Endothelial cell of umbilical vein (primary cell): ENCODE data around the gene CLEC11A. TPM values are rescaled to one million over a fixed set of nuclear protein-coding genes. Genes with fewer than 3 reads are reported as not detected.

Experiments
- BruUV-seq: library from RNA; stranded (reverse); fragments of 400-500 nt; replicated peaks from 2 replicates; lab custom pipeline; 2021; lab: Mats Ljungman, UMichigan
- CTCF ChIA-PET: fragments of 300-600, 350-600 bp; sonication (Branson Sonifier 250); formaldehyde crosslinking; loops from one replicate; lab custom pipeline; 2021; ENCODE audit warnings: antibody characterized with exemption, inconsistent platforms; lab: Charles Lee
- POLR2A ChIA-PET: fragments of 300-600, 350-600 bp; sonication (Branson Sonifier 250); formaldehyde crosslinking; loops from one replicate; lab custom pipeline; 2021; ENCODE audit warnings: antibody characterized with exemption, inconsistent platforms; lab: Charles Lee
- DNase-seq: peaks from one replicate; pipeline ENCODE4 v3.0.0-alpha.2; 2011; ENCODE audit warnings: low read depth, low spot score
- FAIRE-seq: peaks from 2 replicates; lab custom pipeline; 2011; peaks lifted over from hg19 to GRCh38; lab: Jason Lieb, UNC
- H2AFZ ChIP-seq: 2 replicates; pipeline ENCODE4 v1.6.0; 2012; ENCODE audit warnings: low read depth, low read length, control low read depth, inconsistent platforms
- H3K27ac ChIP-seq: 2 replicates; pipeline ENCODE4 v1.5.1; 2011; ENCODE audit warnings: low read depth, mild to moderate bottlenecking, control low read depth, low read length, moderate library complexity; ENCODE audit not compliant: insufficient read depth
- H3K27me3 ChIP-seq, 2 experiments: 2 replicates each; pipeline versions ENCODE4 v1.6.0 to v1.6.1; 2011; ENCODE audit warnings: low read length in 2 of 2, mixed read lengths in 1 of 2; ENCODE audit not compliant: control insufficient read depth in 2 of 2, insufficient read depth in 2 of 2
- H3K36me3 ChIP-seq, 2 experiments: 2 replicates in 1 of 2; 3 replicates in 1 of 2; pipeline ENCODE4 v1.5.1; 2011; ENCODE audit warnings: low read length in 2 of 2, mild to moderate bottlenecking in 1 of 2, moderate library complexity in 1 of 2; ENCODE audit not compliant: control insufficient read depth in 2 of 2, insufficient read depth in 2 of 2; ENCODE audit errors: extremely low read depth in 1 of 2
- H3K4me1 ChIP-seq: 3 replicates; pipeline ENCODE4 v1.5.1; 2011; ENCODE audit warnings: mild to moderate bottlenecking, low read length; ENCODE audit not compliant: control insufficient read depth, insufficient read depth; ENCODE audit errors: extremely low read depth
- H3K4me2 ChIP-seq: 2 replicates; pipeline ENCODE4 v1.6.1; 2011; ENCODE audit warnings: low read length, control low read depth, mixed read lengths; ENCODE audit not compliant: insufficient read depth
- H3K4me3 ChIP-seq, 3 experiments: fragments of 200-600 bp in 1 of 3; sonication (generic), shearing (Covaris generic) in 1 of 3; replicated peaks in 1 of 3; 2 replicates each; pipeline ENCODE4 v1.5.1; 2011 to 2016; ENCODE audit warnings: control low read depth in 3 of 3, low read length in 3 of 3, mild to moderate bottlenecking in 2 of 3, inconsistent platforms in 1 of 3, low read depth in 1 of 3, moderate library complexity in 1 of 3; ENCODE audit not compliant: insufficient read depth in 1 of 3
- H3K79me2 ChIP-seq: 2 replicates; pipeline ENCODE4 v1.6.0; 2012; ENCODE audit warnings: low read length, inconsistent platforms; ENCODE audit not compliant: control insufficient read depth, insufficient read depth
- H3K9ac ChIP-seq: replicated peaks from 2 replicates; pipeline ENCODE3; 2011; ENCODE audit warnings: low read length, control low read depth; ENCODE audit not compliant: insufficient read depth; ENCODE audit errors: extremely low read depth
- H3K9me1 ChIP-seq: replicated peaks from 3 replicates; pipeline ENCODE4 v1.6.0; 2011; ENCODE audit warnings: mild to moderate bottlenecking, low read length; ENCODE audit not compliant: control insufficient read depth, insufficient read depth; ENCODE audit errors: extremely low read depth
- H3K9me3 ChIP-seq: replicated peaks from 2 replicates; pipeline ENCODE4 v1.5.1; 2012; ENCODE audit warnings: low read length, inconsistent platforms; ENCODE audit not compliant: control insufficient read depth, insufficient read depth
- H4K20me1 ChIP-seq: replicated peaks from 2 replicates; pipeline ENCODE3; 2011; ENCODE audit warnings: mild to moderate bottlenecking, low read length; ENCODE audit not compliant: control insufficient read depth, insufficient read depth; ENCODE audit errors: extremely low read depth
- CTCF ChIP-seq, 2 donors: IDR thresholded peaks; 1 replicate in 1 of 2; 2 replicates in 1 of 2; pipeline ENCODE4 v1.5.1; 2011; ENCODE audit warnings: low read length in 2 of 2, mild to moderate bottlenecking in 2 of 2, moderate library complexity in 2 of 2, control low read depth in 1 of 2, inconsistent platforms in 1 of 2, low read depth in 1 of 2; ENCODE audit not compliant: insufficient read depth in 1 of 2; ENCODE audit errors: extremely low read depth in 1 of 2
- EZH2 ChIP-seq: IDR thresholded peaks from 2 replicates; pipeline ENCODE4 v1.6.1; 2012; ENCODE audit warnings: borderline replicate concordance, low read depth, mild to moderate bottlenecking, moderate library complexity, low read length, inconsistent platforms; ENCODE audit not compliant: severe bottlenecking
- FOS ChIP-seq: IDR thresholded peaks from 2 replicates; pipeline ENCODE4 v1.6.1; 2011; ENCODE audit warnings: mild to moderate bottlenecking, low read length, moderate library complexity, borderline replicate concordance; ENCODE audit not compliant: insufficient read depth
- GATA2 ChIP-seq: IDR thresholded peaks from 2 replicates; pipeline ENCODE4 v1.7.0; 2011; ENCODE audit warnings: low read depth, mild to moderate bottlenecking, moderate library complexity, mixed read lengths, low read length; ENCODE audit not compliant: insufficient read length, insufficient read depth
- JUN ChIP-seq: IDR thresholded peaks from 2 replicates; pipeline ENCODE4 v1.6.1; 2011; ENCODE audit warnings: borderline replicate concordance, low read depth; ENCODE audit not compliant: insufficient read length, insufficient read depth
- MAX ChIP-seq: IDR thresholded peaks from 2 replicates; pipeline ENCODE4 v1.6.1; 2011; ENCODE audit not compliant: insufficient read depth, insufficient read length
- MYC ChIP-seq: IDR thresholded peaks from one replicate; pipeline ENCODE4 v1.6.1; 2011; ENCODE audit warnings: mild to moderate bottlenecking, low read depth, low read length
- POLR2A ChIP-seq: IDR thresholded peaks from 2 replicates; pipeline ENCODE4 v1.6.1; 2012; ENCODE audit warnings: low read depth, mild to moderate bottlenecking, control low read depth, low read length
- POLR2AphosphoS5 ChIP-seq: IDR thresholded peaks from 2 replicates; pipeline ENCODE4 v1.6.1; 2012; ENCODE audit warnings: low read depth, mild to moderate bottlenecking, control low read depth, low read length, moderate library complexity; ENCODE audit not compliant: insufficient read depth
- dilution Hi-C: fragments of 300-500 bp; cut with MboI; formaldehyde crosslinking; loops from one replicate; pipeline ENCODE4 v1.15.0; 2019; ENCODE audit warnings: low sequenced_read_pairs; ENCODE audit not compliant: extremely low pct_ligation_motif_present
- intact Hi-C: fragments of 100-400 bp; cut with micrococcal nuclease; formaldehyde crosslinking; loops from one replicate; pipeline ENCODE4 v1.10.0; 2022
- polyA plus RNA-seq, 4 experiments: library from polyadenylated mRNA; depleted of rRNA in 3 of 4; stranded (reverse) in 3 of 4; unstranded in 1 of 4; fragments of >200 nt; gene quantifications; 2 replicates each; pipeline versions ENCODE4 v1.2.1 to v1.2.3, GENCODE V29; 2011 to 2012; ENCODE audit warnings: missing spikeins in 1 of 4
- total RNA-seq: library from RNA; stranded (reverse); gene quantifications from 2 replicates; pipeline ENCODE4 v1.2.3, GENCODE V29; 2021

Gene CLEC11A
- total and polyA plus RNA-seq, 2 donors (not counting 3 experiments of a cell fraction or from before 2014, with no cell fraction given): 10.4 to 30.1 TPM

GRCh38 chr19:50712833-50713232 is 10.3 kb upstream of the CLEC11A start:
- Histone ChIP-seq H3K9ac (no peak overlapping the region), H3K27me3 (peaks cover 2 to 6% of the 10 kb centered on the region in 2 experiments), H3K9me1 (no peaks in the 10 kb centered on the region), H3K4me2 (no peak overlapping the region), H2AFZ (no peak overlapping the region), H3K27ac (no peak overlapping the region), H3K79me2 (no peaks in the 10 kb centered on the region), H3K4me3 (no peak overlapping the region), H3K9me3 (no peaks in the 10 kb centered on the region), H3K4me1 (no peaks in the 10 kb centered on the region), H3K36me3 (no peaks in the 10 kb centered on the region), H4K20me1 (no peaks in the 10 kb centered on the region)
- FAIRE-seq: no peak
- ChIA-PET POLR2A (no interaction called here), CTCF (interaction anchor here (1.5 to 2.4 kb wide), 2 partner anchors 12 to 43 kb away, joined by 5 to 6 read pairs; no protein-coding TSS in a partner anchor)
- DNase-seq: no peak
- intact Hi-C loops (no loop called here), dilution Hi-C loops (no loop called here)
- TF ChIP-seq MYC (no peak), GATA2 (no peak), CTCF (IDR thresholded peaks at IDR 0.05; ENCODE audit: extremely low read depth in 1 of 2, insufficient read depth in 1 of 2, low read depth in 1 of 2, low read length in 2 of 2) (no peak), POLR2AphosphoS5 (no peak), JUN (no peak), FOS (no peak), EZH2 (no peak), MAX (no peak), POLR2A (no peak)
- no TSS peak for BruUV-seq
